ENCODE measurements around the gene ARHGEF17. TPM values are rescaled to one million over a fixed set of nuclear protein-coding genes. Genes with fewer than 3 reads are reported as not detected.

Gene ARHGEF17
- polyA plus RNA-seq, 4 donors = 0.67 to 54.8 (median 6.5) TPM

DNA sequence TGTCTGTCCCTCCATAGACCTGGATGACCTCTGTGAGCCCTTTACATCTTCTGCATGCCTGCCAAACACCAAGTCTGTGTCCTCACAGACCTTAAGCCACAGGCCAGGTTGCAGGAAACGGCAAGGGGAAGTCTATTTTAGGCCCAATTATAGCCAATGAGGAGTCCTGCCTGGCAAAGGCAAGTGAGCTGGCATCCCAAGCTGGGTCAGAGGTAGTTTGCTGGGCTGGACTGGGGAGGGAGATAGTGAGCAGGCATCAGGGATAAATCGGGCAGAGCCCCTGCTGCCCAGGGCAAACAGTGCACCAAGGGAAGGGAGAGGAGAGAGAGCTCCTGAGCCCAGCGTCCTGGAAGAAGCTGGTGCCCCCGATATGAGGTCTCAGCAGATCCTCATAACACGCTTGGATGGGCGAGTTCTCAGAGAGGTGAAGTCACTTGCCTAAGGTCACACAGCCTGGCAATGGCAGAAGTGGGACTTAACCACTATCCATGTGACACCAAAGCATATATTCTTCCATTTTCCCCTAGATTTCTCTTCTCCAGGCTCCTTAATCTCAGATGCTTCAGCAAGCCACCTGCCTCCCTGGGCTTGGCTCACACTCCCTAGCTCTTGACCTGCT, 64.4 kb downstream of the ARHGEF17 start:
- H3K27ac ChIP-seq (ENCODE audit: low read depth in 1 of 3, low read length in 2 of 3) = no peak overlapping the region
- no peak for FAIRE-seq
- peaks cover 0 to 6% (median 3%) of the 10 kb centered on the region in 3 donors for H3K4me1 ChIP-seq (ENCODE audit: control insufficient read depth in 3 of 3, insufficient read depth in 2 of 3, low read depth in 1 of 3, low read length in 2 of 3)
- H3K9me3 ChIP-seq (ENCODE audit: control insufficient read depth in 2 of 2, insufficient read depth in 1 of 2, low read depth in 1 of 2, low read length in 1 of 2) = no peaks in the 10 kb centered on the region
- 54 to 89% (median 81%) methylated on average over 6 of the region's 6 CpGs for WGBS, 3 donors
- peaks cover 0 to 23% (median 0%) of the 10 kb centered on the region in 3 donors for H3K36me3 ChIP-seq (ENCODE audit: control insufficient read depth in 3 of 3, insufficient read depth in 2 of 3, low read depth in 1 of 3, low read length in 3 of 3)
- no peak overlapping the region for H3K4me3 ChIP-seq (ENCODE audit: low read depth in 1 of 3, low read length in 3 of 3)
- DNase-seq = no peak
- H3K27me3 ChIP-seq (ENCODE audit: control insufficient read depth in 3 of 3, insufficient read depth in 3 of 3, low read length in 3 of 3) = no peaks in the 10 kb centered on the region

DNA sequence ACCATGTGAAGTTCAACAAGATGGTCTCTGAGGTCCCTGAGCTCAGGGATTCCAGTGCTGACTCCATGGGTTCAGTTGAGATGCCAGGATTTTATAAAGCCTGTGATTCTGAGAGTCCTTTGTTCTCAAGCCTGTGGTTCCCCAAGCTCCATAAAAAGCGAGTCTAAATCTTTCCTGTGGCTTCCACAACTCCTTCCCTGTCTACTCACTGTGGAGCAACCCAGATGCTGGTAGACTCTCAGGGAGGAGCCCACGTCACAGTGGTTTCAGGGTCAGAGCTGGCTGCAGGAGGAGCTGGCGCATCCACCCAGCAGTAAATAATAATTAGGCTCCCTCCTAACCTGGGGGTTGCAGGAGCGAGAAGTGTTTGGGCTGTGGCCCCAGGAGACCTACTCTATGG, 66.1 kb downstream of the ARHGEF17 start:
- Histone ChIP-seq H3K27me3 (ENCODE audit: control insufficient read depth in 3 of 3, insufficient read depth in 3 of 3, low read length in 3 of 3) (no peaks in the 10 kb centered on the region), H3K4me1 (ENCODE audit: control insufficient read depth in 3 of 3, insufficient read depth in 2 of 3, low read depth in 1 of 3, low read length in 2 of 3) (peaks cover 0 to 6% (median 5%) of the 10 kb centered on the region in 3 donors), H3K27ac (ENCODE audit: low read depth in 1 of 3, low read length in 2 of 3) (no peak overlapping the region), H3K36me3 (ENCODE audit: control insufficient read depth in 3 of 3, insufficient read depth in 2 of 3, low read depth in 1 of 3, low read length in 3 of 3) (peaks cover 0 to 6% (median 0%) of the 10 kb centered on the region in 3 donors), H3K9me3 (ENCODE audit: control insufficient read depth in 2 of 2, insufficient read depth in 1 of 2, low read depth in 1 of 2, low read length in 1 of 2) (no peaks in the 10 kb centered on the region), H3K4me3 (ENCODE audit: low read depth in 1 of 3, low read length in 3 of 3) (no peak overlapping the region)
- no peak for FAIRE-seq
- 82 to 86% (median 82%) methylated on average over 4 of the region's 4 CpGs for WGBS, 3 donors
- no peak for DNase-seq

DNA sequence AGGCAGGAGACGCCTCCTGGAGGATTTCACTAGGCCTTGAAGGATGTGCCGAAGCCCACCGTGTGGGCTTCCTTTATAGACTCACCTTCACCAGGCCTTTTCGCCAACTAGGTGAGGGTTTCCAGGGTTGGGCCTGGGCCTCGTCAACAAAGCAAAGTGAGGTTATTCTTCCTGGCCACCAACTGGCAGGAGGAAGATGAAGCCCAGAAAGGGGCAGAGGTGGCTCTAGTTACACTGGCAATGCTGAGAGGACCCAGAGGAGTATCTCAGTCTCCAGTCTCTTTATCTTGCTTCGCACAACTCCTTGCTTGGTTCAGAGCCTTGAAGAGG, 67.7 kb downstream of the ARHGEF17 start:
- Histone ChIP-seq H3K4me1 (ENCODE audit: control insufficient read depth in 3 of 3, insufficient read depth in 2 of 3, low read depth in 1 of 3, low read length in 2 of 3) (peaks cover 0 to 6% (median 5%) of the 10 kb centered on the region in 3 donors), H3K9me3 (ENCODE audit: control insufficient read depth in 2 of 2, insufficient read depth in 1 of 2, low read depth in 1 of 2, low read length in 1 of 2) (no peaks in the 10 kb centered on the region), H3K27ac (ENCODE audit: low read depth in 1 of 3, low read length in 2 of 3) (peak overlapping the region; percentile 26 to 45 (median 42)), H3K36me3 (ENCODE audit: control insufficient read depth in 3 of 3, insufficient read depth in 2 of 3, low read depth in 1 of 3, low read length in 3 of 3) (peaks cover 0 to 3% (median 0%) of the 10 kb centered on the region in 3 donors), H3K4me3 (ENCODE audit: low read depth in 1 of 3, low read length in 3 of 3) (peak overlapping the region in 1 of 3 donors; percentile 70), H3K27me3 (ENCODE audit: control insufficient read depth in 3 of 3, insufficient read depth in 3 of 3, low read length in 3 of 3) (no peaks in the 10 kb centered on the region)
- WGBS, 3 donors = 53 to 61% (median 58%) methylated on average over 6 of the region's 6 CpGs
- DNase-seq (no peak), FAIRE-seq (no peak)

DNA sequence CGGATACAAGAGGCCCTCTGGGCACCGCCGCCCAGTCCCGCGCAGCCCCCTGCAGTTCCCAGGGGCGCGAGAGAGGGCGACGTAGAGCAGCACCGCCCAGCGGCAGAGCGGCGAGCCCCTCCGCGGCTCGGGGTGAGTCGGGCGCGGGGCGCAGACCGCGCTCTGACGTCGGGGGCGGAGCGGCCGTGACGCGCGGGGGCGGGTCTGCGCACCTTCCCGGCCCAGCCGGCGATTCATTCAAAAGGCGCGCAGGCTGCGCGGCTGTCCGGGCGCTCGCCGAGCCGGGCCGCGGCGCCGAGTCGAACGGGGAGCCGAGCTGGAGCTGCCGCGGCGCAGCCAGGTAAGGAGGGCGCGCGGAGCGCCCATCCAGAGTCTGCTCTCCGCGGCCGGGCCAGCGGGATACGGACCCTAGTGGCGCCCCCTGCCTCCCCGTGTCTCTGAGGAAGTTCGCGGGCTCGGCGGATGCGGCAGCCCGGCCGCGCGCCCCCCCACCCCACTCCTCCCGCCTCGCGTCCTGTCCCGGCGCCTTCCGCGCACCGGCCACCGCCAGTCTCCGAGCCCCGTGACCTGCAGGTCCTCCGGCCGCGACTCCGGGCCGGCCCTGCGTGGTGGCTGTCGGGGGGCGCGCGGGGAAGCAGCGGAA, 68.2 kb downstream of the ARHGEF17 start, which contains the start of gene RELT:
RELT (plus strand) TSS at position 240 of the 643 bp plus-strand sequence. CDS start 12,738 bp downstream, outside the sequence.
- Histone ChIP-seq H3K27ac (ENCODE audit: low read depth in 1 of 3, low read length in 2 of 3) (peak within 1 kb of the TSS; percentile 42 to 87 (median 50)), H3K9me3 (ENCODE audit: control insufficient read depth in 2 of 2, insufficient read depth in 1 of 2, low read depth in 1 of 2, low read length in 1 of 2) (no peaks in the 10 kb centered on the region), H3K27me3 (ENCODE audit: control insufficient read depth in 3 of 3, insufficient read depth in 3 of 3, low read length in 3 of 3) (no peaks in the 10 kb centered on the region), H3K36me3 (ENCODE audit: control insufficient read depth in 3 of 3, insufficient read depth in 2 of 3, low read depth in 1 of 3, low read length in 3 of 3) (peaks cover 0 to 3% (median 0%) of the 10 kb centered on the region in 3 donors), H3K4me1 (ENCODE audit: control insufficient read depth in 3 of 3, insufficient read depth in 2 of 3, low read depth in 1 of 3, low read length in 2 of 3) (peaks cover 0 to 6% (median 5%) of the 10 kb centered on the region in 3 donors), H3K4me3 (ENCODE audit: low read depth in 1 of 3, low read length in 3 of 3) (peak within 1 kb of the TSS; percentile 52 to 70 (median 57))
- FAIRE-seq (no peak), DNase-seq (peak; percentile 87 to 97)
- 0 to 1% (median 1%) methylated on average over 43 to 96 of the region's 96 CpGs for WGBS, 3 donors

DNA sequence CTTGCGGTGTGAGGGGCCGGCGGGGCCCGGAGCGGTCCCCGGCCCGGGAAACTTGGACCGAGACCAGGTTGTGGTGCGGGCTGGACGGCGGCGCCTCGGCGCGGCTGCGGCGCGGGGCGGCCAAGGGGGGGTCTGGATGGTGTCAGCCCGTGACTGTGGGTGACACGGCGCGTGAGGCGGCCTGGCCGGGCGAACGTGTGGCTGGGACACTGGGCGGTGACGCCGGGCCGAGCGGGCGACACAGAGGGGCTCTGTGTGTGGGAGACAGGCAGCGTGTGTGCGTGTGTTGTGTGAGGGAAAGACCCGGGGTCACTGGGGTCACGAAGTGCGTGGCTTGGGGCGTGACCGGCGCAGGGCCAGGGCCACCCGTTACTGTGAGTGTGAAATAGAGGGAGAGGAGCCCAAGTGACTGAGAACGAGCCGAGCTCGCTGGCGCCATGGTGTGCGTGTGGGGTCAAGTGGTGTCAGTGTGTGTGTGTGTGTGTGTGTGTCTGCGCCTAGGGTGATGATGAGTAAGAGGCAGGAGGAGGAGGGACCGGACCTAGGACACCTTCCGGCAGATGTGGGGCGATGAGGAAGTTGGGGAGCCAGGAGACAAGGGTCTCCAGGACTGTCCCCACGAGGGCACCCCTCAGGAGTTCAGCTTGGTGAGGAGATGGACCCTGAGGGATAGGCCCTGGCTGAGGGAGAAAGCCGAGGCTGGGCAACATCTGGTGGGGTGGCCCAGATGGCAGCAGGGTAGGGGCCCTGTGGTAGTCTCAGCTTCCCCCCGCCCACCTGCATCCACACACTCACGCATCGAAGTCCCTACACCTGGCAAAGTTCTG, 68.9 kb downstream of the ARHGEF17 start:
- Histone ChIP-seq H3K9me3 (ENCODE audit: control insufficient read depth in 2 of 2, insufficient read depth in 1 of 2, low read depth in 1 of 2, low read length in 1 of 2) (no peaks in the 10 kb centered on the region), H3K4me1 (ENCODE audit: control insufficient read depth in 3 of 3, insufficient read depth in 2 of 3, low read depth in 1 of 3, low read length in 2 of 3) (peaks cover 0 to 6% (median 5%) of the 10 kb centered on the region in 3 donors), H3K27ac (ENCODE audit: low read depth in 1 of 3, low read length in 2 of 3) (peak overlapping the region in 2 of 3 donors; percentile 50 to 87), H3K36me3 (ENCODE audit: control insufficient read depth in 3 of 3, insufficient read depth in 2 of 3, low read depth in 1 of 3, low read length in 3 of 3) (peaks cover 0 to 3% (median 0%) of the 10 kb centered on the region in 3 donors), H3K27me3 (ENCODE audit: control insufficient read depth in 3 of 3, insufficient read depth in 3 of 3, low read length in 3 of 3) (no peaks in the 10 kb centered on the region), H3K4me3 (ENCODE audit: low read depth in 1 of 3, low read length in 3 of 3) (peak overlapping the region; percentile 52 to 70 (median 57))
- DNase-seq (peak; percentile 51 to 76), FAIRE-seq (no peak)
- WGBS, 3 donors = 5 to 6% (median 5%) methylated on average over 49 to 56 of the region's 56 CpGs

DNA sequence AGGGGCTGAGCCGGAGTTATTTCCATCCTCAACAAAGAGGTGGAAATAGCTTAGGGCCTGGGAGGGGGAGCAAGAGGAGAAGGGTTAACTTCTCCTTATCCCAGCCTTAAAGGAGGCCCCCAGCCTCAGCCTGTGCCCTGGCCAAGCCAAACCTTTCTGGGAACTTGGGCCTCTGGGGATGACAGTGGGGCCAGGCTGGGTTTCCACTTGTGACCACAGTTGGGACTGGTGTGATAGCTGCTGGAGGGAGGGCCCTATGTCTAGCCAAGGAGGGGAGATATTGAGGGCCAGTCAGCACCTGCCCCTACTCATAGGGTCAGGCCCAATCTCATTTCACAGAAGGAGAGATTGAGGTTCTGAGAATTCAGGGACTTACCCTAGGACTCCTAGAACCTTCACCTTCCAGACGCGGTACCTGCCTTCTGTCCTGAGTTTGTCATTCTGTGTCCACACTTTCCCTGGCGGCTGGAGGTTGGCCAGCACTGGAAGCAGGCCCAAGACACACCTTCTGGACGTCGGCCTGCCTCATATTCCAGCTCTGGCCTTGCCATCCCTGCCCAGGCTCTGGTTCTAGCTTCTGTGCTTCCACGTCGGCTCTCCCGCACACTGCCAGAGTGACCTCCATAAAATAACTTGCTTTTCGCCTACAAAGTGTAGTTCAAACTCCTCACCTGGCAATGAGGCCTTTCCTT, 71.3 kb downstream of the ARHGEF17 start:
- H3K27ac ChIP-seq (ENCODE audit: low read depth in 1 of 3, low read length in 2 of 3) = no peak overlapping the region
- 76 to 86% (median 76%) methylated on average over 10 of the region's 10 CpGs for WGBS, 3 donors
- DNase-seq = no peak

DNA sequence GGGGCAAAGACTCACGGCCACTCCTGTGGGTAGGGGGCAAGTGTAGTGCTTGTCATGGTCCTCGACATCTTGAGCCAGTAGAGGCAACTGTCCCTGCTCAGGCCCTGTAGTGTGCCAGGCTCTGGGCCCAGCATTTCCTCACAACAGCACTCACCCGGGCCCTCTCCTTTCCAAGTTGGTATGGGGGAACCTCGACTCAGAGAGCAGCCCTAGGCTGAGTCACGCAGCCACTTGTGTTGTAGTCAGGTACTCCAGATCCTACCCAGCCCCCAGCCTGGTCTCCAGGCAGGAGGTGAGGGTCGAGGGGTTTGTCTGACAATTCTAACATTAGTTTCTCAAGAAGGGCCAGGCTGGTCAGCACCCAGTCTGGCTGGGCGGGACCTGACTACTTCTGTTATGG, 72.3 kb downstream of the ARHGEF17 start:
- H3K4me3 ChIP-seq (ENCODE audit: low read depth in 1 of 3, low read length in 3 of 3) = no peak overlapping the region
- no peak for FAIRE-seq
- H3K27ac ChIP-seq (ENCODE audit: low read depth in 1 of 3, low read length in 2 of 3) = no peak overlapping the region
- WGBS, 3 donors = 83 to 86% (median 86%) methylated on average over 7 of the region's 7 CpGs
- H3K36me3 ChIP-seq (ENCODE audit: control insufficient read depth in 3 of 3, insufficient read depth in 2 of 3, low read depth in 1 of 3, low read length in 3 of 3) = peaks cover 0 to 3% (median 0%) of the 10 kb centered on the region in 3 donors
- H3K9me3 ChIP-seq (ENCODE audit: control insufficient read depth in 2 of 2, insufficient read depth in 1 of 2, low read depth in 1 of 2, low read length in 1 of 2) = no peaks in the 10 kb centered on the region
- H3K27me3 ChIP-seq (ENCODE audit: control insufficient read depth in 3 of 3, insufficient read depth in 3 of 3, low read length in 3 of 3) = no peaks in the 10 kb centered on the region
- DNase-seq = no peak
- peaks cover 2 to 30% (median 15%) of the 10 kb centered on the region in 3 donors for H3K4me1 ChIP-seq (ENCODE audit: control insufficient read depth in 3 of 3, insufficient read depth in 2 of 3, low read depth in 1 of 3, low read length in 2 of 3)

More for the DNA sequence above, 71.3 kb downstream of the ARHGEF17 start:
- H3K36me3 ChIP-seq (ENCODE audit: control insufficient read depth in 3 of 3, insufficient read depth in 2 of 3, low read depth in 1 of 3, low read length in 3 of 3) = peaks cover 0 to 3% (median 0%) of the 10 kb centered on the region in 3 donors
- peaks cover 2 to 24% (median 9%) of the 10 kb centered on the region in 3 donors for H3K4me1 ChIP-seq (ENCODE audit: control insufficient read depth in 3 of 3, insufficient read depth in 2 of 3, low read depth in 1 of 3, low read length in 2 of 3)
- no peaks in the 10 kb centered on the region for H3K9me3 ChIP-seq (ENCODE audit: control insufficient read depth in 2 of 2, insufficient read depth in 1 of 2, low read depth in 1 of 2, low read length in 1 of 2)
- no peak for FAIRE-seq
- no peak overlapping the region for H3K4me3 ChIP-seq (ENCODE audit: low read depth in 1 of 3, low read length in 3 of 3)
- H3K27me3 ChIP-seq (ENCODE audit: control insufficient read depth in 3 of 3, insufficient read depth in 3 of 3, low read length in 3 of 3) = no peaks in the 10 kb centered on the region

Data from small intestine (tissue), 7 donors.